CD4-positive, alpha-beta T cell (primary cell): ENCODE measurements around the gene DENND1A. TPM values are rescaled to one million over a fixed set of nuclear protein-coding genes. Genes with fewer than 3 reads are reported as not detected.

Experiments used
- ATAC-seq: fragments of 200-7000 bp; cut with Tn5 transposase; one replicate; pipeline ENCODE4 v1.10.0; 2022; ENCODE audit warnings: mild to moderate bottlenecking; ENCODE audit not compliant: poor library complexity
- CTCF ChIA-PET: fragments of 350-600 bp; sonication (Branson Sonifier 250); formaldehyde crosslinking; loops from one replicate; lab custom pipeline; 2021; ENCODE audit warnings: antibody characterized with exemption, inconsistent platforms; lab: Charles Lee
- POLR2A ChIA-PET: fragments of 350-600 bp; sonication (Branson Sonifier 250); formaldehyde crosslinking; loops from one replicate; lab custom pipeline; 2021; ENCODE audit warnings: antibody characterized with exemption, inconsistent platforms; lab: Charles Lee
- DNase-seq, 14 experiments: peaks; one replicate each; pipeline ENCODE4 v3.0.0-alpha.2; 2013 to 2020; ENCODE audit warnings: mixed read lengths in 2 of 14
- H3K27ac ChIP-seq, 2 donors: one replicate each; pipeline versions ENCODE4 v1.5.1 to v1.7.0; 2013; ENCODE audit warnings: low read length in 2 of 2, low read depth in 1 of 2, mild to moderate bottlenecking in 1 of 2
- H3K27me3 ChIP-seq, 2 experiments: 1 replicate in 1 of 2; 2 replicates in 1 of 2; pipeline versions ENCODE4 v1.6.1 to v1.7.0; 2013; ENCODE audit warnings: low read length in 2 of 2, control low read depth in 1 of 2, mild to moderate bottlenecking in 1 of 2, moderate library complexity in 1 of 2; ENCODE audit not compliant: insufficient read depth in 2 of 2, control insufficient read depth in 1 of 2
- H3K36me3 ChIP-seq: one replicate; pipeline ENCODE4 v1.6.1; 2013; ENCODE audit warnings: low read length, control low read depth; ENCODE audit not compliant: insufficient read depth
- H3K4me1 ChIP-seq: one replicate; pipeline ENCODE4 v1.6.1; 2013; ENCODE audit warnings: low read length, control low read depth; ENCODE audit not compliant: insufficient read depth
- H3K4me3 ChIP-seq: one replicate; pipeline ENCODE4 v1.5.1; 2013; ENCODE audit warnings: mild to moderate bottlenecking, low read length, moderate library complexity
- H3K9me3 ChIP-seq, 2 experiments: 1 replicate in 1 of 2; 2 replicates in 1 of 2; pipeline versions ENCODE4 v1.6.1 to v1.7.0; 2013; ENCODE audit warnings: low read length in 2 of 2, mild to moderate bottlenecking in 2 of 2, control low read depth in 1 of 2, moderate library complexity in 1 of 2; ENCODE audit not compliant: control insufficient read depth in 1 of 2, insufficient read depth in 1 of 2
- H3K27ac Mint-ChIP-seq: one replicate; pipeline ENCODE4 v1.8.0; 2020; ENCODE audit warnings: mixed read lengths
- H3K27me3 Mint-ChIP-seq: one replicate; pipeline ENCODE4 v1.8.0; 2021; ENCODE audit warnings: mixed read lengths
- H3K36me3 Mint-ChIP-seq: one replicate; pipeline ENCODE4 v1.8.0; 2021; ENCODE audit warnings: low read depth, mixed read lengths
- H3K4me1 Mint-ChIP-seq: one replicate; pipeline ENCODE4 v1.8.0; 2021; ENCODE audit warnings: low read depth, mixed read lengths
- H3K4me3 Mint-ChIP-seq: one replicate; pipeline ENCODE4 v1.8.0; 2020; ENCODE audit warnings: mild to moderate bottlenecking, mixed read lengths
- H3K9me3 Mint-ChIP-seq: one replicate; pipeline ENCODE4 v1.8.0; 2020; ENCODE audit warnings: mixed read lengths
- CTCF ChIP-seq: fragments of 200-600 bp; IDR thresholded peaks from one replicate; pipeline ENCODE4 v1.8.0; 2022; ENCODE audit warnings: antibody characterized with exemption, mild to moderate bottlenecking
- intact Hi-C, 2 experiments: fragments of 100-400 bp; cut with DNase I in 1 of 2; cut with micrococcal nuclease in 1 of 2; formaldehyde crosslinking; loops; one replicate each; pipeline versions ENCODE4 v1.15.1 to v1.9.0; 2023 to 2025; cut with DNase I, micrococcal nuclease
- total RNA-seq, 174 experiments: library from RNA in 2 of 174; stranded (reverse) in 2 of 174; gene quantifications; one replicate each; pipeline ENCODE4 v1.2.3 and lab custom pipeline; 2021 to 2026

DENND1A gene
- total RNA-seq, 2 experiments from 2014 or later = 20.0 to 20.6 TPM

GRCh38 chr9:123337971-123338370, 592.0 kb downstream of the DENND1A start:
- H3K4me3 Mint-ChIP-seq = no peak overlapping the region
- no peaks in the 10 kb centered on the region for H3K36me3 Mint-ChIP-seq
- POLR2A ChIA-PET = interaction anchor here (1.3 to 2.7 kb wide), 2 partner anchors 15 to 69 kb away, joined by 7 to 12 read pairs; no protein-coding TSS in a partner anchor
- DNase-seq (peak in 1 of 14 experiments; percentile 18), ATAC-seq (no peak)
- no peak for TF ChIP-seq CTCF
- Histone ChIP-seq H3K27ac (no peak overlapping the region), H3K9me3 (no peaks in the 10 kb centered on the region), H3K4me1 (peaks cover 29% of the 10 kb centered on the region), H3K4me3 (no peak overlapping the region), H3K27me3 (no peaks in the 10 kb centered on the region), H3K36me3 (no peaks in the 10 kb centered on the region)
- peaks cover 36% of the 10 kb centered on the region for H3K4me1 Mint-ChIP-seq
- no peak overlapping the region for H3K27ac Mint-ChIP-seq
- H3K9me3 Mint-ChIP-seq = no peaks in the 10 kb centered on the region
- H3K27me3 Mint-ChIP-seq = no peaks in the 10 kb centered on the region
- CTCF ChIA-PET = interaction anchor here (2.7 kb wide), 1 partner anchor 12 kb away, joined by 12 read pairs; no protein-coding TSS in a partner anchor
- intact Hi-C loops = loop anchor here (2.0 to 5.0 kb wide), 2 partner anchors 15 to 71 kb away; partner anchors contain the start of gene STRBP (in 2 of the 2)

GRCh38 chr9:123336959-123337358, 593.0 kb downstream of the DENND1A start:
- ChIA-PET POLR2A (no interaction called here), CTCF (no interaction called here)
- Mint-ChIP-seq H3K27me3 (no peaks in the 10 kb centered on the region), H3K4me3 (no peak overlapping the region), H3K27ac (peak overlapping the region; percentile 24), H3K4me1 (peaks cover 36% of the 10 kb centered on the region), H3K9me3 (no peaks in the 10 kb centered on the region), H3K36me3 (no peaks in the 10 kb centered on the region)
- Histone ChIP-seq H3K9me3 (no peaks in the 10 kb centered on the region), H3K36me3 (no peaks in the 10 kb centered on the region), H3K27me3 (no peaks in the 10 kb centered on the region), H3K4me3 (no peak overlapping the region), H3K4me1 (peaks cover 29% of the 10 kb centered on the region), H3K27ac (no peak overlapping the region)
- DNase-seq (no peak), ATAC-seq (no peak)
- no peak for TF ChIP-seq CTCF
- intact Hi-C loops = loop anchor here (5.0 kb wide), 1 partner anchor 70 kb away; the partner anchor contains the start of gene STRBP (in 2 of the 2)

- no peak for TF ChIP-seq CTCF
- no peak overlapping the region for H3K27ac ChIP-seq
- DNase-seq = no peak
- no peaks in the 10 kb centered on the region for H3K9me3 ChIP-seq
- no peaks in the 10 kb centered on the region for H3K9me3 Mint-ChIP-seq
- intact Hi-C loops = loop anchor here (5.0 kb wide), 1 partner anchor 69 kb away; the partner anchor contains the start of gene STRBP (in 2 of the 2)
- no peak for ATAC-seq
- H3K36me3 ChIP-seq = no peaks in the 10 kb centered on the region
- no peaks in the 10 kb centered on the region for H3K36me3 Mint-ChIP-seq
- CTCF ChIA-PET = no interaction called here
- H3K4me1 ChIP-seq = peaks cover 29% of the 10 kb centered on the region
- POLR2A ChIA-PET = interaction anchor here (0.9 kb wide), 1 partner anchor 67 kb away, joined by 3 read pairs; no protein-coding TSS in a partner anchor
- H3K27me3 Mint-ChIP-seq = no peaks in the 10 kb centered on the region
- no peak overlapping the region for H3K4me3 Mint-ChIP-seq
- H3K4me1 Mint-ChIP-seq = peaks cover 31% of the 10 kb centered on the region
- no peaks in the 10 kb centered on the region for H3K27me3 ChIP-seq
- H3K4me3 ChIP-seq = no peak overlapping the region
- no peak overlapping the region for H3K27ac Mint-ChIP-seq
These were observed 593.5 kb downstream of the DENND1A start for GRCh38 chr9:123336449-123336848.
